ENCODE data around the gene ADGRE2. TPM values are rescaled to one million over a fixed set of nuclear protein-coding genes. Genes with fewer than 3 reads are reported as not detected.
"Not testable (repeated sequence)": the region's sequence is repeated elsewhere in the genome, so short reads cannot be mapped to it uniquely, and the experiment has no call there.

Gene ADGRE2
- total RNA-seq, 4 donors from 2014 or later = 4.5 to 10.7 (median 7.1) TPM

GRCh38 chr19:14767466-14767971, 10.8 kb downstream of the ADGRE2 start:
- no peak for TF ChIP-seq POLR2A (IDR thresholded peaks at IDR 0.05)
- TF ChIP-seq CTCF (IDR thresholded peaks at IDR 0.05) = no peak
- DNase-seq (ENCODE audit: low spot score in 2 of 2) = peak in 1 of 2 donors; percentile 62
- intact Hi-C loops (cut with DNase I; ENCODE audit: low total_unique reads) = no loop called here
- WGBS, 2 donors = 88 to 97% methylated on average over 2 of the region's 2 CpGs
- H3K4me3 ChIP-seq (ENCODE audit: low read depth, poor library complexity, severe bottlenecking) = no peak overlapping the region

- WGBS, 2 donors = 80 to 90% methylated on average over 11 to 15 of the region's 15 CpGs
- not testable (repeated sequence) for H3K4me3 ChIP-seq (ENCODE audit: low read depth, poor library complexity, severe bottlenecking)
Measured at GRCh38 chr19:14765841-14766240, 12.5 kb downstream of the ADGRE2 start.

GRCh38 chr19:14765403-14765802, 13.0 kb downstream of the ADGRE2 start:
- intact Hi-C loops (cut with DNase I; ENCODE audit: low total_unique reads); H3K4me3 ChIP-seq (ENCODE audit: low read depth, poor library complexity, severe bottlenecking): not testable (repeated sequence)
- peak in 1 of 2 donors; percentile 65 for DNase-seq (ENCODE audit: low spot score in 2 of 2)
- WGBS, 2 donors = 88 to 90% methylated on average over 18 of the region's 18 CpGs

More at GRCh38 chr19:14765841-14766240, 12.5 kb downstream of the ADGRE2 start:
- peak in 1 of 2 donors; percentile 34 for DNase-seq (ENCODE audit: low spot score in 2 of 2)
- intact Hi-C loops (cut with DNase I; ENCODE audit: low total_unique reads) = not testable (repeated sequence)

GRCh38 chr19:14764401-14764800, 14.0 kb downstream of the ADGRE2 start:
- TF ChIP-seq POLR2A (IDR thresholded peaks at IDR 0.05) (no peak), CTCF (IDR thresholded peaks at IDR 0.05) (no peak)
- intact Hi-C loops (cut with DNase I; ENCODE audit: low total_unique reads) = no loop called here
- H3K4me3 ChIP-seq (ENCODE audit: low read depth, poor library complexity, severe bottlenecking) = no peak overlapping the region
- 88 to 94% methylated on average over 6 to 9 of the region's 9 CpGs for WGBS, 2 donors
- no peak for DNase-seq (ENCODE audit: low spot score in 2 of 2)

GRCh38 chr19:14763497-14764145, 14.7 kb downstream of the ADGRE2 start:
- intact Hi-C loops (cut with DNase I; ENCODE audit: low total_unique reads) = no loop called here
- no peak for DNase-seq (ENCODE audit: low spot score in 2 of 2)
- TF ChIP-seq POLR2A (IDR thresholded peaks at IDR 0.05) = no peak
- no peak for TF ChIP-seq CTCF (IDR thresholded peaks at IDR 0.05)
- H3K4me3 ChIP-seq (ENCODE audit: low read depth, poor library complexity, severe bottlenecking) = no peak overlapping the region
- 79 to 87% methylated on average over 4 of the region's 4 CpGs for WGBS, 2 donors

- no peak for TF ChIP-seq CTCF (IDR thresholded peaks at IDR 0.05)
- TF ChIP-seq POLR2A (IDR thresholded peaks at IDR 0.05) = no peak
- no peak overlapping the region for H3K4me3 ChIP-seq (ENCODE audit: low read depth, poor library complexity, severe bottlenecking)
- 85 to 89% methylated on average over 2 of the region's 2 CpGs for WGBS, 2 donors
- intact Hi-C loops (cut with DNase I; ENCODE audit: low total_unique reads) = no loop called here
- no peak for DNase-seq (ENCODE audit: low spot score in 2 of 2)
Measured at GRCh38 chr19:14762111-14762510, 16.2 kb downstream of the ADGRE2 start.

GRCh38 chr19:14761607-14762006, 16.8 kb downstream of the ADGRE2 start:
- intact Hi-C loops (cut with DNase I; ENCODE audit: low total_unique reads) = no loop called here
- no peak overlapping the region for H3K4me3 ChIP-seq (ENCODE audit: low read depth, poor library complexity, severe bottlenecking)
- DNase-seq (ENCODE audit: low spot score in 2 of 2) = no peak
- 34 to 40% methylated on average over 5 of the region's 5 CpGs for WGBS, 2 donors
- TF ChIP-seq POLR2A (IDR thresholded peaks at IDR 0.05) = no peak
- TF ChIP-seq CTCF (IDR thresholded peaks at IDR 0.05) = no peak

All from lower leg skin (tissue), 4 donors.